Measurements from ENCODE around the gene SLC46A1.

The SLC46A1 gene

GRCh38 chr17:28379814-28380801 is 25.9 kb downstream of the SLC46A1 start:
- DNase-seq = no peak

DNA sequence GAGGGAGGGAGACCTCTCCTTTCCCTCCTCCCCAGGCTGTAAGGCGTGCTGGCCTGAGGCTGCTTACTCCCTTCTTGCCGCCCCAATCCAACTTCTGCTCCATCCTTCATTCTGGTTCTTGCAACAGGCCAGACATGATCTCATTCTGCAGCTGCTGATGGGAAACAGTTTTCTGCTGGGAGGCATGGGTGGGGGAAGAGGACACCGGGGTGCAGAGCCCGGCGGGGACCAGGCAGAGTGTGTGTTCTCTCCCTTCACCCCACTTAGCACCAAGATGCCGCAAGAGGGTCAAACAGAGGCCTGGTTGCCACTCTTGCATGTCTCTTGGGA is 33.1 kb downstream of the SLC46A1 start:
- DNase-seq = no peak

- peak; percentile 36 for DNase-seq
Observed at GRCh38 chr17:28372203-28372944, 33.6 kb downstream of the SLC46A1 start.

GRCh38 chr17:28371245-28372202 is 34.5 kb downstream of the SLC46A1 start, which contains the start of gene SARM1:
Gene SARM1 (plus strand): TSS chr17:28371694. CDS start chr17:28372033, 339 bp downstream.
- peak; percentile 89 for DNase-seq

GRCh38 chr17:28370744-28371103 is 35.3 kb downstream of the SLC46A1 start:
- DNase-seq = no peak

DNA sequence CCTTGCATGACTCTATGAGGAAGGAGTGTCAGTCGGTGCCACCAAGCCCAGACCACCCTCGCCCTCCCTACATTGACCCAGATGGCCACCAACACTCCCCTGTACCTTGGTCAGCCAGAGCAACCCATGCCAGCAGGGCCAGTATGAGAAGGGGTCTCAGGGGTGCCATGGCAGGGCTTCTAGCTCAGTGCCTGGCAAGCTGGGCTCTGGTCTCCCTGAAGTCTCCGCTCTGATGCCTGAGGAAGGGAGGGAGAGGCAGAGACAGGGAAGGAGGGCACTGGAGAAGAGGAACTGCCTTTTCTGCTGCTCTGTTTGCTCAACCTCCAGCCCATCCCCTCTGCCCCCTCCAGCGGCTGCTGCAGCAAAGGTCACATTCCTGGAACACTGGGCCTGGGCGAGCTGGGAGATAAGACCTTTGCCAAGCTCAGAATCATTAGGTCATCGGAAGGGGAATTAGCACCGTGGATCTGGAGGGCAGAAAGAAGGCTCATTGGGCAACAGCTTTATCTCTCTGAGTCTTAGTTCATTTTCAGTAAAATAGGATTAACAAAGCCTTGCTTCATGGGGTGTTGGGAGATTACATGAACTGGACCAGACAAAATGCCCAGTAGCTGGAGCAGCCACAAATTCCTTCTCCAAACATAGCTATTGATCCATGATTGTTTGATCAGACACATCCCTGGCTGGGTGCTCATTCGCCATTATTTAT is 35.8 kb downstream of the SLC46A1 start, which contains the start of gene VTN:
TSS of gene VTN (minus strand) at position 273 of the 709 bp plus-strand sequence. CDS start at position 169, 104 bp downstream.
- no peak for DNase-seq

DNA sequence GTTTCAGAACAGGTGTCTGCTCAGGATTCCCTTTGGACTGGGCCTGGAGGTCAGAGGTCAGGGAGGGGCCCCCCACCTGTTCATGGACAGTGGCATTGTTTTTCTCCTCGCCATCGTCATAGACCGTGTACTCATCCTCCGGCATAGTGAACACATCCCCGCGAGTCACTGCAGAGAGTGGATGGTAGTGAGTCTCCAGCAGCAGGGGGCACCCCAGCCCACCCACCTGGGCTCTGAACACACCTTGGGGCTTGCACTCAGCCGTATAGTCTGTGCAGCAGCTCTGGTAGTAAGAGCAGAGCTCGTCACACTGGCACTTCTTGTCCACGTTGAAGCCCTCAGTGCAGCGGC is 36.4 kb downstream of the SLC46A1 start:
- DNase-seq = no peak

- no peak for DNase-seq
Observed at GRCh38 chr17:28368915-28369683, 36.9 kb downstream of the SLC46A1 start.

GRCh38 chr17:28368306-28368831 is 37.6 kb downstream of the SLC46A1 start:
- no peak for DNase-seq

DNA sequence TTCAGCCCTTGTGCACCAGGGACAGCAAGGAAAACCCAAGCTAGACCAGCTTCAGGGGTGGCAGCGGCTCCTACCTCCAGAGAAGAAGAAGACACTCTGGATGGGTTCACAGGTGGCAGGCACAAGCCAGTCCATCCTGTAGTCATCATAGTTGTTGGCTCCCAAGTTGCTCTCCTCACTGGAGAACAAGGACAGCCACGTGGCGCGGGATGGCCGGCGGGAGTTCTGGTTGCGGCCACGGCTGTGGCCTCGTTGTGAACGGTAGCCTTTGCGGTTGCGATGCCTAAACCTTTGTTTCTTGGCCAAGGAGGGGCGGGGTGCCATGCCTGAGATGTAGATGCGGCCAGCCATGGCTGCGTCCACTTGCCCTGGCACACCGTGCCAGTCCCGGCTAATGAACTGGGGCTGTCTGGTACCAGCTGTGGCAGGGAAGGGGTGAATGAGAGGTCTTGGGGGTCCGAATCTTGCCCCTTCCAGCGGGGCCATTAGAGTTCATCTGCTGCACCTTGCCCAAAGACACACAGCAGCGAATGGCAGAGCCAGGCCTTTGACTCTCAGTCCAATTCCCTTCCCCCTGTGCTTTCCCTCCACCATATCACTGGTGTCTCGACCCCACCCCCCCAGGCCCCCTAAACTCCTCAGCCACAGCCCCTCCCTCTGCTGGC is 38.2 kb downstream of the SLC46A1 start:
- DNase-seq = no peak

DNA sequence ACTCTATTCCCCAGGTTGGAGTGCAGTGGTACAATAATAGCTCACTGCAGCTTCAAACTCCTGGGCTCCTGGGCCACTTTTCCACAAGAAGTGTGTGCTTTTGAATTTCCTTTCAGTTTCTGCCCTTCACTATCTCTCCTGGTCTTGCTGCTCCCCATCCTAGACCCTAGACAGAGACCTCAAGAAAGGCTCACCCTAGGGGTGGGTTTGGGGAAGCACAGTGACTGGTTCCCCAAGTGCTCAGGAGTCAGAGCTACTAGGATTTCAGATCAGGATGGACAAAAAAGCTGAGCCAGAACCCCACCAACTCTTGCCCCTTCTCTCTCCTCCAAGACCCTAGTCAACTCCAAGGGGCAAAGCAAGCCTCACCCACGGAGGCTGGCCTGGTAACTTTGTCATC is 39.4 kb downstream of the SLC46A1 start:
- DNase-seq = no peak

DNA sequence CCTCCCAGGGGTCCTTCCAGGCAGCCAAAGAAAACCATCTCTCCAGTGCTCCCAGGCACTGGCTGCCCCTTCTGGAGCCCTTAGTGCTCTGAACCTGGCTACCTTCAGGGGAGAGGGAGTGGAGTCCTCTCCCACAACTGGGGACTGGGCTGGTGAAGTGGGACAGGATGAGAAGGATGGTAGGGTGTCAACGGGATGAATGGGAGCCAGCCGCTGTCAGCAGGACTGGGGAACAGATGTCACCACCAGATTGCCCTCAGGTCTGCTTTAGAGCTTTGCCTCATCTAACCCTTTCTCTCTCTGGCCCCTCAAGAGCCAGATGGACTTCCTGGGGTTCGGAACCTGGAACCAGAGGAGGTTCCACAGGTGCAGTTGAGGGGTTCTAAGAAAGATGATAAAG is 40.5 kb downstream of the SLC46A1 start:
- DNase-seq = no peak

DNA sequence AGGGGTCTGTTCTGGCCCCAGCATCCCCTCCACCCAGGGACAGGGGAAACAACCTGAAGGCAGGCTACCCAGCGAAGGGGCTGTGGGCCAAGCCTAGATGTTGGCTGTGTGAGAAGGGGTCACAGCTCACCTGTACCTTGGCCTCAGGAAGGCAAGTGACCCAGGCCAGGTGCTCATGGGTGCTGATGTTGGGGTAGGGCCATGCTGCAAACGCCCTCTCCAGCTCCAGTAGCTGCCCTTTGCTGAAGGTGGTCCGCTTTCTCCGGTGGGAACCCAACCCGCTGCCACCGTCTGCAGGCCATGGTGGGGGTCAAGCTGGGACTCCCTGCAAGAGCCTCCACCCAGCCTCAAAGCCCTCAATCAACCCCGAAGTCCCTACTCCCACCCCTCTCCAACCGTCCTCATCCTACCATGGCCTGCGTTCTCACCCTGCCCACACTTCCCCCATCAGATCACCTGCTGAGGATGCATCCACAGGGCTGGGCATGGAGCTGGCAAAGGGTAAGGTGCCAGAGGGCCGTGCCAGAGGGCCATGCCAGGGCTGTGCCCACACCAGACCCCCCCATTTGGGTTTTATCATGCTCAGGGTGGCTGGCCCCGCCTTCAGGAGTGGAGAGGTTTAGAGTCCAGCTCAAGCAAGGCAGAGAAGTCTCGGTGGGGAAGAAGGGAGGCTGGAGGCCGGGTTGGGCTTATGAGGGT is 41.2 kb downstream of the SLC46A1 start, which contains the start of gene SEBOX:
TSS of gene SEBOX (minus strand) at position 535 of the 699 bp plus-strand sequence. CDS start at position 487, 48 bp downstream.
- no peak for DNase-seq

DNA sequence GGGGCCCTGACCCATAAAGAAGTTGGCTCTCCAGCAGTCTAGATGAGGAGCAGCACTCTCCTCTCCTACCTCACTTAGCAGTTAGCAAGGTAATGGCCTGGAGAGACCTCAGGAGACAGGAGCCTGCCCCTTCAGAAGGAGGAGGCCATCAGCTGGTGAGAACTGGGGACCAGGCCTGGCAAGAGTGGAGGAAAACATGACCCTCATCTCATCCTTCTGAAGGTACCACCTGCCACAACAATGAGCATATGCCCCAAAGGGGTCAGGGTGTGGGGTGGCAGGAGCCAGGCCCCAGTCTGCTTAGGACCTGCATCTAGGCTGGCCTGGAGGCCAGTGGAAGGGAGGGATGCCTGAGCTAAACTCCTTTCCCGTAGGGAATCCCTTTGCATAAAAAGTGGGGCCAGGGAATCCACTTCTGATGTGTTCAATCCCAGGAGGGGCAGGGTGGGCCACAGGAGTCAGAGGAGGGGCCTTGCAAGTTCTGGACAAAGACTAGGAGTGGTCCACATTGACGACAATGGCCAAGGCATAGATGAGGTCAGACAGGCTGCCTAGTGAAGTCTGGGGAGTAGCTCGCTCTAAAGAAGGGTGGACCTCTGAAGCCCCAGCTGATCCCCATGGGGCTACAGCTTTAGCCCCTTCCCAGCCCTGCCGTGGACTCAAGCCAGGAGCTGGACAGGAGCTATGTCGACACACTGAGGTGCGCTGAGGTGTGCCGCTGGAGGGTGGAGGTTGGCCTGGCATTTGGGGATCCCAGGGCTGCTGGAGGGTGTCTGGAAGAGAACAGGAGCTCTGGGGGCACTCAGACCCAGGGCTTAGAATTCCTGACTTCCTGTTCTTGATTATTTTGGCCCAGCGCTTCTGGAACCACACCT is 42.0 kb downstream of the SLC46A1 start:
- no peak for DNase-seq

- no peak for DNase-seq
Observed at GRCh38 chr17:28363186-28363585, 42.8 kb downstream of the SLC46A1 start.

- no peak for DNase-seq
Observed at GRCh38 chr17:28357901-28358197, 48.2 kb downstream of the SLC46A1 start.

DNA sequence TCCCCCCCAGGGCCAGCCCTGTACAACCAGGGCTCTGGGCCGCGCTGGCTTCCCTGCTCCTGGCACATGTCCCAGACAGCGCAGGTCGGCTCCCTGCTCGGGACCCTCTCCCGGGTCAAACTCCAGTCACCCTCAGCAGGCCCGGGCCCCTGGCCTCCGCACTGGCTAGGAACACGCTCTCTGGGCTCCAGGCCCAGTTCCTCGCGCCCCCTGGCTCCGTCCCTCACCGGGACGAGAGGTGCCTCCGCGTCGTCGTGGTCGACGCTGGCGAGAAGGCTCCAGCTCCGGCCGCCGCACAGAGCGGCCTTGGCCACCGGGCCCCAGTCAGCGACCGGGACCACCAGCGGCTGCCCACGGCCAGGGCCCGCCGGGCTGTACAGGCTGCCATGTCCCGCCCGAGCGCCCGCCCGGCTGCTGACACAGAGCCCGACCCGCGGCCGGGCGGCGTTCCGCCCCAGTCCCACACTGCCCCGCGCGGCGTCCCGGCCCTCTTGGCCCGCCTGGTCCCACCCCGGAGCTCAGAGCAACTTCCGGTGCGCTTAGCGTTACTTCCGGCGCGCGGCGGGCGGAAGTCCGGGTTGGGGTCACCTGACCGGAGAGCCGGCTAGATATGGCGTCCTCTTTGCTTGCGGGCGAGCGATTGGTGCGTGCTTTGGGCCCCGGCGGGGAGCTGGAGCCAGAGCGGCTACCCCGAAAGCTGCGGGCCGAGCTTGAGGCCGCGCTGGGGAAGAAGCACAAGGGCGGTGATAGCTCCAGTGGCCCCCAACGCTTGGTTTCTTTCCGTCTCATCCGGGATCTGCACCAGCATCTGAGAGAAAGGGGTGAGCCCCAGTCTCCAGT is 48.7 kb downstream of the SLC46A1 start, which contains the start of gene POLDIP2:
TSS of gene POLDIP2 (minus strand) at position 467 of the 840 bp plus-strand sequence. CDS start at position 388, 79 bp downstream.
- peak; percentile 96 for DNase-seq

- DNase-seq = no peak
Observed at GRCh38 chr17:28350271-28350670, 55.7 kb downstream of the SLC46A1 start.

All from stimulated activated CD4-positive, alpha-beta T cell treated with anti-CD3 and anti-CD28 coated beads, Interleukin-1b, Interleukin-23, amount 100 ng/mL, for 48 hours (primary cell).